ENCODE results near the gene RNF123.

RNF123 gene

DNA sequence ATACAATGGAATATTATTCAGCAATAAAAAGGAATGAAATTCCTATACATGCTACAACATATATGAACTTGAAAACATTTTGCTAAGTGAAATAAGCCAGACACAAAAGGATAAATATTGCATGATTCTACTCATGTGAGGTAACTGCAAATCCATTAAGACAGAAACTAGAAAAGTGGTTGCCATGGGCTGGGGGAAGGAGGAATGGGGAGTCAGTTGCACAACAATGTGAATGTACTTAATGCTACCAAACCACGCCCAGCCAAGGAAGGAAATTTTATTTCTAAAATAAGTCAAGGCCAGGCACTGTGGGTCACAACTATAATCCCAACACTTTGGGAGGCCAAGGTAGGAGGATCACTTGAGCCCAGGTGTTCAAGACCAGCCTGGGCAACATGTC is 44.2 kb downstream of the RNF123 start:
- Histone ChIP-seq H3K9ac (ENCODE audit: low read depth, low read length, poor library complexity, severe bottlenecking) (no peak overlapping the region), H3K9me2 (replicated peaks; ENCODE audit: low read depth, low read length) (no peaks in the 10 kb centered on the region), H4K20me1 (ENCODE audit: insufficient read depth, low read length, poor library complexity, severe bottlenecking) (no peaks in the 10 kb centered on the region), H3F3A (ENCODE audit: low read depth) (no peaks in the 10 kb centered on the region), H3K79me2 (ENCODE audit: insufficient read depth, low read length) (no peaks in the 10 kb centered on the region), H3K27me3 (ENCODE audit: insufficient read depth, low read length, poor library complexity, severe bottlenecking) (no peaks in the 10 kb centered on the region), H3K4me2 (ENCODE audit: low read depth, low read length, poor library complexity, severe bottlenecking) (no peak overlapping the region), H2AFZ (ENCODE audit: low read length) (no peak overlapping the region), H3K36me3 (ENCODE audit: insufficient read depth, low read length) (peaks cover 70% of the 10 kb centered on the region; the same call in 1 of the 2 replicates), H3K4me1 (ENCODE audit: insufficient read depth, low read length, poor library complexity, severe bottlenecking) (no peaks in the 10 kb centered on the region), H3K4me3 (ENCODE audit: low read length, poor library complexity, severe bottlenecking) (no peak overlapping the region), H3K9me3 (ENCODE audit: insufficient read depth, low read depth, low read length) (no peaks in the 10 kb centered on the region)
- no peak for TF ChIP-seq EZH2phosphoT487 (IDR thresholded peaks at IDR 0.05; ENCODE audit: borderline replicate concordance)
- TF ChIP-seq, protein P1, sequence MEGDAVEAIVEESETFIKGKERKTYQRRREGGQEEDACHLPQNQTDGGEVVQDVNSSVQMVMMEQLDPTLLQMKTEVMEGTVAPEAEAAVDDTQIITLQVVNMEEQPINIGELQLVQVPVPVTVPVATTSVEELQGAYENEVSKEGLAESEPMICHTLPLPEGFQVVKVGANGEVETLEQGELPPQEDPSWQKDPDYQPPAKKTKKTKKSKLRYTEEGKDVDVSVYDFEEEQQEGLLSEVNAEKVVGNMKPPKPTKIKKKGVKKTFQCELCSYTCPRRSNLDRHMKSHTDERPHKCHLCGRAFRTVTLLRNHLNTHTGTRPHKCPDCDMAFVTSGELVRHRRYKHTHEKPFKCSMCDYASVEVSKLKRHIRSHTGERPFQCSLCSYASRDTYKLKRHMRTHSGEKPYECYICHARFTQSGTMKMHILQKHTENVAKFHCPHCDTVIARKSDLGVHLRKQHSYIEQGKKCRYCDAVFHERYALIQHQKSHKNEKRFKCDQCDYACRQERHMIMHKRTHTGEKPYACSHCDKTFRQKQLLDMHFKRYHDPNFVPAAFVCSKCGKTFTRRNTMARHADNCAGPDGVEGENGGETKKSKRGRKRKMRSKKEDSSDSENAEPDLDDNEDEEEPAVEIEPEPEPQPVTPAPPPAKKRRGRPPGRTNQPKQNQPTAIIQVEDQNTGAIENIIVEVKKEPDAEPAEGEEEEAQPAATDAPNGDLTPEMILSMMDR (conservative IDR thresholded peaks at IDR 0.05; ENCODE audit: low read length), result no peak

DNA sequence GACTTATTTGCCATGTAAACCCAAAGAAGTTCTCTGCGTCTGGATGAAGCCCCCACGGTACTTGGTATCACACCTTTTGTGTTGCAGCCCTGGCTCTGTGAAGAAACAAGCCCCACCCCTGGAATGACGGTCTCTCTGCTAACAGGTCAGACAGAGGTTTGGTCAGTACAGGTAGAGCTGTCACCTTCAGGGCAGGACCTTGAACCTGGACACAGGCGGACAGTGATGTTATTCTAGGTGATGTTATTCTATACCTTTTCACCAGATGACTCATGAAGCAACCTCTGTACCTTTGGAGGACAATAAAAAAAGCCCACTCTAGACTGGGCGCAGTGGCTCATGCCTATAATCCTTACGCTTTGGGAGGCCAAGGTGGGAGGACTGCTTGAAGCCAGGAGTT is 45.4 kb downstream of the RNF123 start:
- no peaks in the 10 kb centered on the region for H3K79me2 ChIP-seq (ENCODE audit: insufficient read depth, low read length)
- no peak overlapping the region for H3K4me2 ChIP-seq (ENCODE audit: low read depth, low read length, poor library complexity, severe bottlenecking)
- no peaks in the 10 kb centered on the region for H3K9me2 ChIP-seq (replicated peaks; ENCODE audit: low read depth, low read length)
- H3K27me3 ChIP-seq (ENCODE audit: insufficient read depth, low read length, poor library complexity, severe bottlenecking), result no peaks in the 10 kb centered on the region
- no peak overlapping the region for H3K9ac ChIP-seq (ENCODE audit: low read depth, low read length, poor library complexity, severe bottlenecking)
- H4K20me1 ChIP-seq (ENCODE audit: insufficient read depth, low read length, poor library complexity, severe bottlenecking), result no peaks in the 10 kb centered on the region
- no peaks in the 10 kb centered on the region for H3K4me1 ChIP-seq (ENCODE audit: insufficient read depth, low read length, poor library complexity, severe bottlenecking)
- H3K36me3 ChIP-seq (ENCODE audit: insufficient read depth, low read length), result peaks cover 73% of the 10 kb centered on the region; the same call in 1 of the 2 replicates
- no peaks in the 10 kb centered on the region for H3F3A ChIP-seq (ENCODE audit: low read depth)
- TF ChIP-seq, protein P1 (conservative IDR thresholded peaks at IDR 0.05; ENCODE audit: low read length), result no peak
- no peak for TF ChIP-seq EZH2phosphoT487 (IDR thresholded peaks at IDR 0.05; ENCODE audit: borderline replicate concordance)
- no peak overlapping the region for H3K4me3 ChIP-seq (ENCODE audit: low read length, poor library complexity, severe bottlenecking)
- no peak overlapping the region for H2AFZ ChIP-seq (ENCODE audit: low read length)
- no peaks in the 10 kb centered on the region for H3K9me3 ChIP-seq (ENCODE audit: insufficient read depth, low read depth, low read length)

DNA sequence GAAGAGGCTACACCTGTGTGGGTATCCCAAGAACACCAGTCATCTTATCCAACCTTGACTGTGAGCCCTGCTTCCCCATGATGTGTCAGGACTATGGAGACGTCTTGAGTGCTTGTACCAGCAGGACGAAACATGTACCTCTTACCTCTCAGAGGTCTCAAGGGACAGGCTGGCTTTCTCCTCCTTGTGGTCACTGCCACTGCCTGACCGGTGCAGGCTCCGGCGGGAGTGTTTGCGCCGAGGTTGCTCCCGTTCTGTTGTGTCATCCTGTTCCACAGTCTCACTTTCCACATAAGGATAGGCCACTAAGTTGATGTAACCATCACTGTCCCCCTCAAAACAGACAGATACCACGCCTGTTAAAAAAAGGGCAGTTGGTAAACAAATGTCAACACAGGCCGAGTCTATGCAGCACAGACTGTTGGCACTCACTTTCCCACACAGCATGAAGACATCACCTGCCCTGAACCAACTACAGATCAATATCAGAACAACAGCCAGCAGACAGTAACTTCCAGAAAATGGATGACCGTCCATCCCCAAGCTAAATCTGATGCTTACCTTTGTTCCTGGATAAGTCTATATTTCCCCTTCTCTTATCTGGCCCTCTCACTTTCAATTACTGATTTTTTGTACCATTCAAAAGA is 48.8 kb downstream of the RNF123 start:
- Histone ChIP-seq H3K9me3 (ENCODE audit: insufficient read depth, low read depth, low read length) (no peaks in the 10 kb centered on the region), H3K4me3 (ENCODE audit: low read length, poor library complexity, severe bottlenecking) (no peak overlapping the region), H3K27me3 (ENCODE audit: insufficient read depth, low read length, poor library complexity, severe bottlenecking) (no peaks in the 10 kb centered on the region), H3F3A (ENCODE audit: low read depth) (no peaks in the 10 kb centered on the region), H3K9me2 (replicated peaks; ENCODE audit: low read depth, low read length) (no peaks in the 10 kb centered on the region), H3K36me3 (ENCODE audit: insufficient read depth, low read length) (peaks cover 47% of the 10 kb centered on the region; the same call in 1 of the 2 replicates), H3K79me2 (ENCODE audit: insufficient read depth, low read length) (no peaks in the 10 kb centered on the region), H4K20me1 (ENCODE audit: insufficient read depth, low read length, poor library complexity, severe bottlenecking) (no peaks in the 10 kb centered on the region), H2AFZ (ENCODE audit: low read length) (no peak overlapping the region), H3K4me2 (ENCODE audit: low read depth, low read length, poor library complexity, severe bottlenecking) (no peak overlapping the region), H3K9ac (ENCODE audit: low read depth, low read length, poor library complexity, severe bottlenecking) (no peak overlapping the region), H3K4me1 (ENCODE audit: insufficient read depth, low read length, poor library complexity, severe bottlenecking) (no peaks in the 10 kb centered on the region)
- TF ChIP-seq EZH2phosphoT487 (IDR thresholded peaks at IDR 0.05; ENCODE audit: borderline replicate concordance), result no peak

- H2AFZ ChIP-seq (ENCODE audit: low read length), result no peak overlapping the region
- H3K27me3 ChIP-seq (ENCODE audit: insufficient read depth, low read length, poor library complexity, severe bottlenecking), result no peaks in the 10 kb centered on the region
- H3K36me3 ChIP-seq (ENCODE audit: insufficient read depth, low read length), result peaks cover 35% of the 10 kb centered on the region; the same call in 1 of the 2 replicates
- H3K79me2 ChIP-seq (ENCODE audit: insufficient read depth, low read length), result no peaks in the 10 kb centered on the region
- no peaks in the 10 kb centered on the region for H4K20me1 ChIP-seq (ENCODE audit: insufficient read depth, low read length, poor library complexity, severe bottlenecking)
- no peaks in the 10 kb centered on the region for H3F3A ChIP-seq (ENCODE audit: low read depth)
- H3K4me2 ChIP-seq (ENCODE audit: low read depth, low read length, poor library complexity, severe bottlenecking), result no peak overlapping the region
- TF ChIP-seq, protein P1 (conservative IDR thresholded peaks at IDR 0.05; ENCODE audit: low read length), result no peak
- no peak for TF ChIP-seq EZH2phosphoT487 (IDR thresholded peaks at IDR 0.05; ENCODE audit: borderline replicate concordance)
- H3K9ac ChIP-seq (ENCODE audit: low read depth, low read length, poor library complexity, severe bottlenecking), result no peak overlapping the region
- no peaks in the 10 kb centered on the region for H3K4me1 ChIP-seq (ENCODE audit: insufficient read depth, low read length, poor library complexity, severe bottlenecking)
- no peak overlapping the region for H3K4me3 ChIP-seq (ENCODE audit: low read length, poor library complexity, severe bottlenecking)
- no peaks in the 10 kb centered on the region for H3K9me2 ChIP-seq (replicated peaks; ENCODE audit: low read depth, low read length)
- no peaks in the 10 kb centered on the region for H3K9me3 ChIP-seq (ENCODE audit: insufficient read depth, low read depth, low read length)
Observed at GRCh38 chr3:49740427-49740826, 51.1 kb downstream of the RNF123 start.
